HG03280 (cell line): ENCODE results near the gene NAA25.
"Not testable (repeated sequence)": the region's sequence is repeated elsewhere in the genome, so short reads cannot be mapped to it uniquely, and the experiment has no call there.

Source experiments
- ATAC-seq: cut with Tn5 transposase; IDR thresholded peaks from one replicate; pipeline ENCODE4 v1.9.1; 2021; ENCODE audit warnings: mild to moderate bottlenecking, moderate library complexity; ENCODE audit not compliant: unreplicated experiment

NAA25 gene

GRCh38 chr12:112117685-112118084, 9.1 kb upstream of the NAA25 start:
- ATAC-seq: no peak

GRCh38 chr12:112116232-112117060, 7.9 kb upstream of the NAA25 start:
- ATAC-seq: no peak

- no peak for ATAC-seq
These were observed 6.9 kb upstream of the NAA25 start for GRCh38 chr12:112115259-112116045.

- ATAC-seq: no peak
These were observed 4.0 kb upstream of the NAA25 start for GRCh38 chr12:112112409-112113133.

GRCh38 chr12:112111931-112112330, 3.3 kb upstream of the NAA25 start:
- ATAC-seq: no peak

GRCh38 chr12:112110787-112111662, 2.4 kb upstream of the NAA25 start:
- ATAC-seq: not testable (repeated sequence)

GRCh38 chr12:112107306-112108201, 1.0 kb downstream of the NAA25 start:
- ATAC-seq: no peak

GRCh38 chr12:112105891-112106290, 2.7 kb downstream of the NAA25 start:
- ATAC-seq: no peak

GRCh38 chr12:112103758-112104503, 4.7 kb downstream of the NAA25 start:
- ATAC-seq: no peak

- ATAC-seq: not testable (repeated sequence)
These were observed 5.8 kb downstream of the NAA25 start for GRCh38 chr12:112102746-112103145.

- ATAC-seq: no peak
These were observed 6.5 kb downstream of the NAA25 start for GRCh38 chr12:112102127-112102526.

GRCh38 chr12:112100500-112100899, 8.1 kb downstream of the NAA25 start:
- ATAC-seq: not testable (repeated sequence)

- no peak for ATAC-seq
These were observed 10.9 kb downstream of the NAA25 start for GRCh38 chr12:112097641-112098040.

- no peak for ATAC-seq
These were observed 11.9 kb downstream of the NAA25 start for GRCh38 chr12:112096667-112097066.

- ATAC-seq: no peak
These were observed 12.5 kb downstream of the NAA25 start for GRCh38 chr12:112096070-112096469.

GRCh38 chr12:112091563-112091962, 17.0 kb downstream of the NAA25 start:
- no peak for ATAC-seq

- ATAC-seq: no peak
These were observed 20.7 kb downstream of the NAA25 start for GRCh38 chr12:112087851-112088250.

- no peak for ATAC-seq
These were observed 21.3 kb downstream of the NAA25 start for GRCh38 chr12:112087055-112087850.
